Dendritic cell treated with granulocyte-macrophage colony-stimulating factor and Interleukin-4, amounts not matched to agents 40 ng/mL and 50 ng/mL, for 4 days (primary cell): ENCODE measurements around the gene NCOA6.
A peak's percentile ranks its signal among the peaks of the same experiment; 100 is the strongest.
"Not testable (repeated sequence)": the region's sequence is repeated elsewhere in the genome, so short reads cannot be mapped to it uniquely, and the experiment has no call there.

ENCODE experiments used
- H3K27ac Mint-ChIP-seq: one replicate; pipeline ENCODE4 v1.8.0; 2022; ENCODE audit warnings: mild to moderate bottlenecking, mixed read lengths
- H3K27me3 Mint-ChIP-seq: one replicate; pipeline ENCODE4 v1.8.0; 2022; ENCODE audit warnings: mild to moderate bottlenecking, mixed read lengths
- H3K36me3 Mint-ChIP-seq: one replicate; pipeline ENCODE4 v1.8.0; 2022; ENCODE audit warnings: low read depth, mixed read lengths
- H3K4me1 Mint-ChIP-seq: one replicate; pipeline ENCODE4 v1.8.0; 2022; ENCODE audit warnings: low read depth, mixed read lengths
- H3K4me3 Mint-ChIP-seq: one replicate; pipeline ENCODE4 v1.8.0; 2022; ENCODE audit warnings: mild to moderate bottlenecking, moderate library complexity, mixed read lengths
- H3K9me3 Mint-ChIP-seq: one replicate; pipeline ENCODE4 v1.8.0; 2022; ENCODE audit warnings: mixed read lengths
- intact Hi-C: fragments of 100-400 bp; cut with micrococcal nuclease; formaldehyde crosslinking; loops from one replicate; pipeline ENCODE4 v1.15.0; 2022

NCOA6 gene

GRCh38 chr20:34713944-34714515, 111.4 kb downstream of the NCOA6 start:
- H3K27me3 Mint-ChIP-seq, H3K9me3 Mint-ChIP-seq, intact Hi-C loops, H3K27ac Mint-ChIP-seq, H3K4me3 Mint-ChIP-seq: not testable (repeated sequence)
- Mint-ChIP-seq H3K4me1 (peaks cover 31% of the 10 kb centered on the region), H3K36me3 (peaks cover 83% of the 10 kb centered on the region)

- Mint-ChIP-seq H3K4me3 (no peak overlapping the region), H3K4me1 (peaks cover 37% of the 10 kb centered on the region), H3K27ac (no peak overlapping the region), H3K36me3 (peaks cover 77% of the 10 kb centered on the region), H3K27me3 (peaks cover 14% of the 10 kb centered on the region), H3K9me3 (no peaks in the 10 kb centered on the region)
- intact Hi-C loops = no loop called here
Observed at GRCh38 chr20:34713194-34713943, 112.1 kb downstream of the NCOA6 start.

- Mint-ChIP-seq H3K9me3 (no peaks in the 10 kb centered on the region), H3K27ac (no peak overlapping the region), H3K4me1 (peaks cover 40% of the 10 kb centered on the region), H3K36me3 (peaks cover 71% of the 10 kb centered on the region), H3K27me3 (peaks cover 18% of the 10 kb centered on the region), H3K4me3 (no peak overlapping the region)
- intact Hi-C loops = no loop called here
Observed at GRCh38 chr20:34712525-34713192, 112.8 kb downstream of the NCOA6 start.

- Mint-ChIP-seq H3K4me1 (peaks cover 44% of the 10 kb centered on the region), H3K27ac (no peak overlapping the region), H3K36me3 (peaks cover 64% of the 10 kb centered on the region), H3K4me3 (no peak overlapping the region), H3K27me3 (peaks cover 18% of the 10 kb centered on the region), H3K9me3 (no peaks in the 10 kb centered on the region)
- intact Hi-C loops = no loop called here
Observed at GRCh38 chr20:34711813-34712430, 113.5 kb downstream of the NCOA6 start.

GRCh38 chr20:34710861-34711574, 114.4 kb downstream of the NCOA6 start:
- H3K27me3 Mint-ChIP-seq = peaks cover 20% of the 10 kb centered on the region
- intact Hi-C loops = no loop called here
- peak overlapping the region; percentile 89 for H3K4me3 Mint-ChIP-seq
- peaks cover 53% of the 10 kb centered on the region for H3K4me1 Mint-ChIP-seq
- no peaks in the 10 kb centered on the region for H3K9me3 Mint-ChIP-seq
- H3K27ac Mint-ChIP-seq = peak overlapping the region; percentile 84
- peaks cover 67% of the 10 kb centered on the region for H3K36me3 Mint-ChIP-seq

- Mint-ChIP-seq H3K4me3 (peak overlapping the region; percentile 89), H3K4me1 (peaks cover 58% of the 10 kb centered on the region), H3K36me3 (peaks cover 61% of the 10 kb centered on the region), H3K9me3 (no peaks in the 10 kb centered on the region), H3K27ac (peak overlapping the region; percentile 84), H3K27me3 (peaks cover 20% of the 10 kb centered on the region)
- intact Hi-C loops = no loop called here
Observed at GRCh38 chr20:34710568-34710839, 114.9 kb downstream of the NCOA6 start.

GRCh38 chr20:34709831-34710567, 115.5 kb downstream of the NCOA6 start:
- Mint-ChIP-seq H3K27me3 (peaks cover 20% of the 10 kb centered on the region), H3K36me3 (peaks cover 56% of the 10 kb centered on the region), H3K9me3 (no peaks in the 10 kb centered on the region), H3K4me1 (peaks cover 63% of the 10 kb centered on the region), H3K4me3 (peak overlapping the region; percentile 89), H3K27ac (peak overlapping the region; percentile 84)
- intact Hi-C loops = loop anchor here (2.0 kb wide), 1 partner anchor 173 kb away; no protein-coding TSS in a partner anchor

GRCh38 chr20:34709044-34709830, 116.2 kb downstream of the NCOA6 start:
- Mint-ChIP-seq H3K36me3 (peaks cover 54% of the 10 kb centered on the region), H3K27ac (peak overlapping the region; percentile 84), H3K9me3 (no peaks in the 10 kb centered on the region), H3K4me1 (peaks cover 68% of the 10 kb centered on the region), H3K4me3 (peak overlapping the region; percentile 89), H3K27me3 (peaks cover 20% of the 10 kb centered on the region)
- intact Hi-C loops = loop anchor here (2.0 kb wide), 1 partner anchor 172 kb away; no protein-coding TSS in a partner anchor

- peaks cover 22% of the 10 kb centered on the region for H3K27me3 Mint-ChIP-seq
- no peaks in the 10 kb centered on the region for H3K9me3 Mint-ChIP-seq
- peak overlapping the region; percentile 84 for H3K27ac Mint-ChIP-seq
- peaks cover 53% of the 10 kb centered on the region for H3K36me3 Mint-ChIP-seq
- intact Hi-C loops = loop anchor here (2.0 kb wide), 1 partner anchor 172 kb away; no protein-coding TSS in a partner anchor
- peaks cover 70% of the 10 kb centered on the region for H3K4me1 Mint-ChIP-seq
- peak overlapping the region; percentile 89 for H3K4me3 Mint-ChIP-seq
Observed at GRCh38 chr20:34708621-34709043, 116.8 kb downstream of the NCOA6 start.

- Mint-ChIP-seq H3K27me3 (peaks cover 35% of the 10 kb centered on the region), H3K4me1 (peaks cover 66% of the 10 kb centered on the region), H3K4me3 (no peak overlapping the region), H3K27ac (no peak overlapping the region), H3K36me3 (peaks cover 40% of the 10 kb centered on the region), H3K9me3 (no peaks in the 10 kb centered on the region)
- intact Hi-C loops = no loop called here
Observed at GRCh38 chr20:34706912-34707784, 118.3 kb downstream of the NCOA6 start.

GRCh38 chr20:34706302-34706875, 119.1 kb downstream of the NCOA6 start:
- Mint-ChIP-seq H3K4me3 (no peak overlapping the region), H3K4me1 (peaks cover 59% of the 10 kb centered on the region), H3K27ac (peak overlapping the region; percentile 51), H3K9me3 (no peaks in the 10 kb centered on the region), H3K27me3 (peaks cover 40% of the 10 kb centered on the region), H3K36me3 (peaks cover 37% of the 10 kb centered on the region)
- intact Hi-C loops = no loop called here
